ENCODE results near the gene CA7. TPM values are rescaled to one million over a fixed set of nuclear protein-coding genes. Genes with fewer than 3 reads are reported as not detected.

The CA7 gene
- total RNA-seq, 4 donors from 2014 or later = 107 to 237 (median 152) TPM

- TF ChIP-seq, protein P1, sequence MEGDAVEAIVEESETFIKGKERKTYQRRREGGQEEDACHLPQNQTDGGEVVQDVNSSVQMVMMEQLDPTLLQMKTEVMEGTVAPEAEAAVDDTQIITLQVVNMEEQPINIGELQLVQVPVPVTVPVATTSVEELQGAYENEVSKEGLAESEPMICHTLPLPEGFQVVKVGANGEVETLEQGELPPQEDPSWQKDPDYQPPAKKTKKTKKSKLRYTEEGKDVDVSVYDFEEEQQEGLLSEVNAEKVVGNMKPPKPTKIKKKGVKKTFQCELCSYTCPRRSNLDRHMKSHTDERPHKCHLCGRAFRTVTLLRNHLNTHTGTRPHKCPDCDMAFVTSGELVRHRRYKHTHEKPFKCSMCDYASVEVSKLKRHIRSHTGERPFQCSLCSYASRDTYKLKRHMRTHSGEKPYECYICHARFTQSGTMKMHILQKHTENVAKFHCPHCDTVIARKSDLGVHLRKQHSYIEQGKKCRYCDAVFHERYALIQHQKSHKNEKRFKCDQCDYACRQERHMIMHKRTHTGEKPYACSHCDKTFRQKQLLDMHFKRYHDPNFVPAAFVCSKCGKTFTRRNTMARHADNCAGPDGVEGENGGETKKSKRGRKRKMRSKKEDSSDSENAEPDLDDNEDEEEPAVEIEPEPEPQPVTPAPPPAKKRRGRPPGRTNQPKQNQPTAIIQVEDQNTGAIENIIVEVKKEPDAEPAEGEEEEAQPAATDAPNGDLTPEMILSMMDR (IDR thresholded peaks at IDR 0.05) = no peak
- no peak for TF ChIP-seq EP300 (IDR thresholded peaks at IDR 0.05; ENCODE audit: low read depth)
- TF ChIP-seq POLR2AphosphoS5 (IDR thresholded peaks at IDR 0.05) = no peak
- no peak for TF ChIP-seq POLR2A (IDR thresholded peaks at IDR 0.05)
- intact Hi-C loops (cut with DNase I; ENCODE audit: low total_unique reads) (no loop called here), in situ Hi-C loops (cut with MboI; ENCODE audit: low pct_ligation_motif_present in 1 of 4, low pct_unique_long_range_greater_than_20kb in 1 of 4, low sequenced_read_pairs in 3 of 4) (no loop called here)
- Histone ChIP-seq H3K9me3 (no peaks in the 10 kb centered on the region), H3K4me3 (no peak overlapping the region), H3K4me1 (peaks cover 5 to 11% (median 7%) of the 10 kb centered on the region in 4 donors), H3K27ac (no peak overlapping the region), H3K36me3 (peaks cover 0 to 5% (median 2%) of the 10 kb centered on the region in 4 donors), H3K27me3 (no peaks in the 10 kb centered on the region)
- no peak for DNase-seq
- 60 to 94% methylated on average over 1 to 12 of the region's 12 CpGs for WGBS, 2 donors (ENCODE audit: low coverage in 1 of 2)
These were observed 41.3 kb downstream of the CA7 start for GRCh38 chr16:66885491-66885890.

DNA sequence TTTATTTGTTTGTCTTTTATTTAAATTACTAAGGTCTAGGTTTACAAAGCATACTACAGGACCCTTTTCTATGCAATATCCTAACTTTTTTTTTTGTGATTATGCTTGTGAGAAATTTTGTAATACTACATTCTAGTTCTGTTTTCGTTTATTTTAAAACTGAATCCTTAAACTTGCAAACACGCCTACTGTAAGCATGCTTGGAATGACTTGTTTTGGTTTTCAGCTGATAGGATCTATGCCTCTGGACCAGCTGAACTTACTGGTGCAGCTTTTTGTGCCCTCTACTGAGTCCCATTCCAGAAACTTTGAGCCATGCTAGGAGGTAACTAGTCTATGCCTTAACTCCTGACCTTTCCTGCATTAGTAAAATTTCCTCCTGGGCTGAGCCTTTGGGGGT is 42.1 kb downstream of the CA7 start:
- peaks cover 0 to 5% (median 2%) of the 10 kb centered on the region in 4 donors for H3K36me3 ChIP-seq
- TF ChIP-seq, protein P1 (IDR thresholded peaks at IDR 0.05) = no peak
- TF ChIP-seq POLR2A (IDR thresholded peaks at IDR 0.05) = no peak
- TF ChIP-seq POLR2AphosphoS5 (IDR thresholded peaks at IDR 0.05) = no peak
- WGBS, 2 donors (ENCODE audit: low coverage in 1 of 2) = 53 to 84% methylated on average over 2 of the region's 2 CpGs
- peaks cover under 1 to 7% (median 2%) of the 10 kb centered on the region in 4 donors for H3K4me1 ChIP-seq
- H3K27me3 ChIP-seq = no peaks in the 10 kb centered on the region
- DNase-seq = no peak
- H3K9me3 ChIP-seq = no peaks in the 10 kb centered on the region
- H3K27ac ChIP-seq = no peak overlapping the region
- in situ Hi-C loops (cut with MboI; ENCODE audit: low pct_ligation_motif_present in 1 of 4, low pct_unique_long_range_greater_than_20kb in 1 of 4, low sequenced_read_pairs in 3 of 4) = no loop called here
- intact Hi-C loops (cut with DNase I; ENCODE audit: low total_unique reads) = no loop called here
- H3K4me3 ChIP-seq = no peak overlapping the region

DNA sequence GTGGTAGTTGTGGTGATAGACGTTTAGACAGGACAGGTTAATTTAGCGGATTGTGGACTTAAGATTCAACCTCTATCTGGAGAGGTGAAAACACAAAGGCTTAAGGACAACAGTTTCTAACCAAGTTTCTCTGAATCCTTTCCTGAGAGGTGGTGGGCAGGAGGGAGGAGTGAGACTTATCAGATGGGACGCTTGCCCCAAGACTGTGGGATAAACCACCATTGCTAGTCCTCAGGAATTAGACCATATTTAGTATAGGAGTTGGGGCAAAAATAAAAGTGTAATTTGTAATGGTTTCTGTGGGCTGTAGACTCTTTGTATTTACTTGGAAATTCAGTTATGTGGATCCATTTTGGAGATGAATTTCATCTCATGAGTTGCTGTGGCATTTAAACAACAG is 42.7 kb downstream of the CA7 start:
- in situ Hi-C loops (cut with MboI; ENCODE audit: low pct_ligation_motif_present in 1 of 4, low pct_unique_long_range_greater_than_20kb in 1 of 4, low sequenced_read_pairs in 3 of 4) = no loop called here
- no peak for TF ChIP-seq POLR2AphosphoS5 (IDR thresholded peaks at IDR 0.05)
- TF ChIP-seq, protein P1 (IDR thresholded peaks at IDR 0.05) = no peak
- no peak for TF ChIP-seq POLR2A (IDR thresholded peaks at IDR 0.05)
- no peak for TF ChIP-seq EP300 (IDR thresholded peaks at IDR 0.05; ENCODE audit: low read depth)
- 79 to 81% methylated on average over 3 of the region's 3 CpGs for WGBS, 2 donors (ENCODE audit: low coverage in 1 of 2)

GRCh38 chr16:66888647-66889615 is 44.7 kb downstream of the CA7 start:
- in situ Hi-C loops (cut with MboI; ENCODE audit: low pct_ligation_motif_present in 1 of 4, low pct_unique_long_range_greater_than_20kb in 1 of 4, low sequenced_read_pairs in 3 of 4) (no loop called here), intact Hi-C loops (cut with DNase I; ENCODE audit: low total_unique reads) (no loop called here)
- 93 to 100% methylated on average over 2 to 6 of the region's 6 CpGs for WGBS, 2 donors (ENCODE audit: low coverage in 1 of 2)
- H3K27ac ChIP-seq = no peak overlapping the region
- peaks cover 0 to 5% (median 2%) of the 10 kb centered on the region in 4 donors for H3K36me3 ChIP-seq
- no peaks in the 10 kb centered on the region for H3K27me3 ChIP-seq
- TF ChIP-seq POLR2AphosphoS5 (IDR thresholded peaks at IDR 0.05) (no peak), EP300 (IDR thresholded peaks at IDR 0.05; ENCODE audit: low read depth) (no peak), POLR2A (IDR thresholded peaks at IDR 0.05) (no peak)
- TF ChIP-seq, protein P1 (IDR thresholded peaks at IDR 0.05) = no peak
- H3K4me1 ChIP-seq = no peaks in the 10 kb centered on the region
- no peak for DNase-seq
- no peaks in the 10 kb centered on the region for H3K9me3 ChIP-seq
- no peak overlapping the region for H3K4me3 ChIP-seq

More for the DNA sequence above, 42.7 kb downstream of the CA7 start:
- H3K4me1 ChIP-seq = peaks cover 0 to under 1% (median 0%) of the 10 kb centered on the region in 4 donors
- peaks cover 0 to 5% (median 2%) of the 10 kb centered on the region in 4 donors for H3K36me3 ChIP-seq
- no peaks in the 10 kb centered on the region for H3K27me3 ChIP-seq
- H3K9me3 ChIP-seq = no peaks in the 10 kb centered on the region
- H3K27ac ChIP-seq = no peak overlapping the region
- no peak overlapping the region for H3K4me3 ChIP-seq
- intact Hi-C loops (cut with DNase I; ENCODE audit: low total_unique reads) = no loop called here
- DNase-seq = no peak

Data from transverse colon (tissue), 4 donors.